BJ (cell line): ENCODE measurements around the gene TOMM6. TPM values are rescaled to one million over a fixed set of nuclear protein-coding genes. Genes with fewer than 3 reads are reported as not detected.

Source experiments
- CTCF ChIA-PET: fragments of 350-600 bp; formaldehyde crosslinking; extraction: SDS; loops from one replicate; lab custom pipeline; 2021; ENCODE audit warnings: antibody characterized with exemption, inconsistent platforms; lab: Yijun Ruan, JAX
- POLR2A ChIA-PET: fragments of 300-600 bp; sonication (Branson Sonifier 250); formaldehyde crosslinking; extraction: SDS; loops from one replicate; lab custom pipeline; 2021; ENCODE audit warnings: antibody characterized with exemption; lab: Charles Lee
- DNase-seq: peaks from one replicate; pipeline ENCODE4 v3.0.0-alpha.2; 2011; ENCODE audit warnings: low read depth
- H3K27me3 ChIP-seq: 2 replicates; pipeline ENCODE4 v1.6.0; 2011; ENCODE audit warnings: low read length; ENCODE audit not compliant: control insufficient read depth, insufficient read depth
- H3K36me3 ChIP-seq: 2 replicates; pipeline ENCODE4 v1.5.1; 2011; ENCODE audit warnings: low read length; ENCODE audit not compliant: control insufficient read depth, insufficient read depth
- H3K4me3 ChIP-seq: 2 replicates; pipeline ENCODE4 v1.5.1; 2011; ENCODE audit warnings: low read depth, mild to moderate bottlenecking, control low read depth, low read length
- polyA plus RNA-seq: library from polyadenylated mRNA; depleted of rRNA; stranded (reverse); fragments of >200 nt; gene quantifications from 2 replicates; pipeline ENCODE4 v1.2.3, GENCODE V29; 2011
- TF ChIP-seq, protein P1 (sequence below): IDR thresholded peaks from 2 replicates; pipeline ENCODE4 v1.5.1; 2011; ENCODE audit warnings: low read depth, mild to moderate bottlenecking, control low read depth, inconsistent platforms, low read length, moderate library complexity; ENCODE audit not compliant: insufficient read depth

The TOMM6 gene
- polyA plus RNA-seq, 1 experiment = 157 TPM

DNA sequence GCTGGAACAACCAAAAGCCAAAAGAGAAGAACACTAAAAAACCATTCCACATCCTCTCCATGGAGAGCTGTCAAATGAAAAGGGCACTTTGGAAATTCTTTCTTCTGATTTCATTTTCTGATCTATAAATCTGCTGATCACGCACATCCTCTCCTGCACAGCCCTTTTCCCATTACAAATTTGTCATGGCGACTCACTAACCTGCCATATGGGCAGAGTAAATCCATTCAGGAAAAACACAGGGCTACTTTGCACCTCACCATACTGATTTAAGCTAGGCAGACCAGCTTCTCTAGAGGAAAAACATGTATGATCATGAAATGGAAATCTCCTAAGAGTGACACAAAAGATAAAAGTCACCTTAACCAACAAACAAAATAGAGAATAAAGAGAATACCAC is 26.0 kb downstream of the TOMM6 start:
- Histone ChIP-seq H3K27me3 (no peaks in the 10 kb centered on the region), H3K36me3 (no peaks in the 10 kb centered on the region), H3K4me3 (no peak overlapping the region)
- POLR2A ChIA-PET = no interaction called here
- CTCF ChIA-PET = interaction anchor here (0.6 to 1.3 kb wide), 3 partner anchors 18 to 445 kb away, joined by 3 to 4 read pairs (median 3); no protein-coding TSS in a partner anchor
- TF ChIP-seq, protein P1, sequence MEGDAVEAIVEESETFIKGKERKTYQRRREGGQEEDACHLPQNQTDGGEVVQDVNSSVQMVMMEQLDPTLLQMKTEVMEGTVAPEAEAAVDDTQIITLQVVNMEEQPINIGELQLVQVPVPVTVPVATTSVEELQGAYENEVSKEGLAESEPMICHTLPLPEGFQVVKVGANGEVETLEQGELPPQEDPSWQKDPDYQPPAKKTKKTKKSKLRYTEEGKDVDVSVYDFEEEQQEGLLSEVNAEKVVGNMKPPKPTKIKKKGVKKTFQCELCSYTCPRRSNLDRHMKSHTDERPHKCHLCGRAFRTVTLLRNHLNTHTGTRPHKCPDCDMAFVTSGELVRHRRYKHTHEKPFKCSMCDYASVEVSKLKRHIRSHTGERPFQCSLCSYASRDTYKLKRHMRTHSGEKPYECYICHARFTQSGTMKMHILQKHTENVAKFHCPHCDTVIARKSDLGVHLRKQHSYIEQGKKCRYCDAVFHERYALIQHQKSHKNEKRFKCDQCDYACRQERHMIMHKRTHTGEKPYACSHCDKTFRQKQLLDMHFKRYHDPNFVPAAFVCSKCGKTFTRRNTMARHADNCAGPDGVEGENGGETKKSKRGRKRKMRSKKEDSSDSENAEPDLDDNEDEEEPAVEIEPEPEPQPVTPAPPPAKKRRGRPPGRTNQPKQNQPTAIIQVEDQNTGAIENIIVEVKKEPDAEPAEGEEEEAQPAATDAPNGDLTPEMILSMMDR = no peak
- DNase-seq = no peak

DNA sequence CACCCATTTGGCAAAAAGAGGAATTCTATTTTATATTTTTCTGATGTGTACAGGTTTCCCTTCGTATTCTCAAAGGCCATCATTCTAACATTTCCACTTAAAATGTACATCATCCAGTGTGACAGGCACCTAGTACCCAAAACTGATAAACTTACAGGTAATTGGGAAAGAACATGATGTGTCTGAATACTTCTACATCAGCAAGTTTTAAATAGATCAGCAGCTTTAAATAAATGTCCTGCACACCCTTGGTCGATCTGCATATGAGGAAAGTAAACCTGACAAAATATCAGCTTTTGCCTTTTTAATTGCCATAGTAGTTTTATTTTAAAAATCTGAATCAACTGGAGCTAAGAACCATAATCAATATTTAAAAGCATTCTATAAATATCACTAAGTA is 26.5 kb downstream of the TOMM6 start:
- CTCF ChIA-PET = interaction anchor here (0.6 to 3.0 kb wide), 4 partner anchors 19 to 396 kb away, joined by 3 to 12 read pairs (median 4); partner anchors contain the start of gene TOMM6

DNA sequence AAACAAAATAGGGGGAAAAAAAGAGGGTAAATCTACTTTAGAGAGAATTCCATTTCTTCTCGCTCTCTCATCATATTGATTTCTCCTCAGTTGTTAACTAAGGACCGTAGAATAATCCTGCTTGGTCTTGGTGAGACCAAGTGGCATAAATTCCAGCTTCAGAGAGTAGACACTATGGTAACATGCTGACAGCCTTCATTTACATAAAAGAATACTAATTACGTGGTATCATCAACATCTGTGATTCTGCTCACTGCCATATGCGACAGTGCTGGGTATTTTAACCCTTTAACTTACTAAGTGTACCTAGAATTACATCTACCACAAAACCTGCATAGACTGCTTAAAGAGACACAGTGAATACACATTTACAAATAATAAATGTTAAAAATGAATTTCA is 27.1 kb downstream of the TOMM6 start:
- CTCF ChIA-PET = interaction anchor here (0.9 to 3.0 kb wide), 3 partner anchors 28 to 232 kb away, joined by 3 to 12 read pairs (median 3); partner anchors contain the start of genes BYSL, MED20 and TOMM6
- H3K4me3 ChIP-seq = no peak overlapping the region
- H3K27me3 ChIP-seq = no peaks in the 10 kb centered on the region
- DNase-seq = no peak
- POLR2A ChIA-PET = no interaction called here
- TF ChIP-seq, protein P1 = no peak
- no peaks in the 10 kb centered on the region for H3K36me3 ChIP-seq

More for the DNA sequence above, 26.5 kb downstream of the TOMM6 start:
- Histone ChIP-seq H3K27me3 (no peaks in the 10 kb centered on the region), H3K4me3 (no peak overlapping the region), H3K36me3 (no peaks in the 10 kb centered on the region)
- POLR2A ChIA-PET = no interaction called here
- no peak for DNase-seq
- TF ChIP-seq, protein P1 = no peak

DNA sequence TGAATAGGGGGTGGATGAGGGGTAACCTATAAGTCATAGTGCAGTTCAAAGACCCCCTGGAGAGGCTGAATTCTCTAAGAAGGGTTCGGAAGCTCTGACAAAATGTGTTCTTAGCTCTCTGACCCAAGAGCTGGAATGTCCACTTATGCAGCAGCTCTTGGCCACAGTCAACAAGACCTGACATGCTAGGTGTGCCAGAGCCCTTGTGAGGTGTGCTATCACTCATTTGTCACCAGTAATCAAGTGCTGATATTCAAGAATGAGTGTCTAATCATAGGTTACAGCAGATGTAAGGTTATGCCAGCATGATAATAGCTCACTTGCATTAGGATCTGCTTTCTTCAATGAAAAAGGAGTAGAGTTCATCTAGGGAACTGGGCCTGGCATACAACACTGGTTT is 28.1 kb downstream of the TOMM6 start:
- CTCF ChIA-PET = interaction anchor here (3.0 kb wide), 1 partner anchor 28 kb away, joined by 12 read pairs; the partner anchor contains the start of gene TOMM6
- H3K27me3 ChIP-seq = no peaks in the 10 kb centered on the region
- TF ChIP-seq, protein P1 = no peak
- POLR2A ChIA-PET = no interaction called here
- no peak for DNase-seq
- no peaks in the 10 kb centered on the region for H3K36me3 ChIP-seq
- no peak overlapping the region for H3K4me3 ChIP-seq

DNA sequence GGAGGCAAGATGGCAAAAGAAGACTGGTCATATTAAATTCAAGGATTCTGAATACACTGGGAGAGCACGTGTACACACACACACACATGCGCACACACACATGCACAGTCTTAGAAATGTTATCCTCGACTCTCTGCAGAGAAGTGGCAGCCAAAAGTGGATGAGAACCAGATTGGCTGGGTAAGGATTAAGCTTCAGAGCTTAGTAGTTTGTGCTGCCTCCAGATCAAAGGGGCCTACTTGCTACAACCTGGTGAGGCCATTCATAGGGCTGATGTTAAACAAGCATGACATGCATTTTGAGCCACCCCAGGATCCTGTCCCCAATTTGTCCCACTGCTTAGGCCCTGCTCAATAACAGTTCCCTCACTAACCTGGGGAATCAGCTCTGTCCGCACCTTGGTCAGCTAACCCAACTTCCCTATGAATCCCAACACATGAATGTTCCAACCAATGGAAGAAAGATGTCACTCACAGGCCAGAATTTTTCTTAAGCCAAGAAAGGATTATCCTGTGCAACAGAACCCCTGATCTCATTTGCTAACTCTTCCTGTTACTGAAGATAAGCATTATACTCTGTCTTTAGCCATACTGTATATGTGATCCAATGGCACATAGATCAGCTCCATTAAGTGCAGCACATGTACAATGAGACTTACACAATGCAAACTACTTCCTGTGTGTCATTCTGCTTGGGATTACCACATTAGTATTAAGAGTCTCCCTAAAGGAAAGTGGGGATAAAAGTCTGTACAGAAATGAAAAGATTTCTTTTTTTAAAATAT is 31.0 kb downstream of the TOMM6 start:
- no peak for DNase-seq
- Histone ChIP-seq H3K4me3 (no peak overlapping the region), H3K27me3 (no peaks in the 10 kb centered on the region), H3K36me3 (no peaks in the 10 kb centered on the region)
- CTCF ChIA-PET = interaction anchor here (0.5 to 1.4 kb wide), 4 partner anchors 13 to 288 kb away, joined by 3 to 6 read pairs (median 4); no protein-coding TSS in a partner anchor
- TF ChIP-seq, protein P1 = no peak
- POLR2A ChIA-PET = interaction anchor here (0.7 kb wide), 1 partner anchor 69 kb away, joined by 3 read pairs; no protein-coding TSS in a partner anchor
